ACHN (cell line): ENCODE measurements around the gene KIF2A.
A peak's percentile ranks its signal among the peaks of the same experiment; 100 is the strongest.

ENCODE experiments used
- DNase-seq: peaks from one replicate; pipeline ENCODE4 v3.0.0-alpha.2; 2015
- in situ Hi-C: cut with HindIII; loops from 2 replicates; pipeline ENCODE4 v1.10.0; 2017; ENCODE audit warnings: low sequenced_read_pairs, low pct_ligation_motif_present, low pct_unique_long_range_greater_than_20kb

Gene KIF2A

DNA sequence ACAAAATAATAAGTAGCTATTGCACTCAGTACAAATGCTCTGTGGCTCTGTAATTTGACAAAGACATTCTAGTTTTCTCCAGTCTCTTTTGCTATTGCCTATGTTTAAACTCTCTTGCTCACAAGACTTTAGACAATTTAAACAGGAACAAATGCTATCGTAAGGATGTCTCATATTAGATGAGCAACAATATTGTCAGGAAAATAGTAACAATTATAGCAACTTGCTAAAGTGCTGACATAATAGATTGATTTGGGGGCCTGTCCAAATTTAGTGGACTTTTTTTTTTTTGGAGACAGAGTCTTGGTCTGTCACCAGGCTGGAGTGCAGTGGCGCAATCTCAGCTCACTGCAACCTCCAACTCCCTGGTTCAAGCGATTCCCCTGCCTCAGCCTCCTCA is 11.8 kb downstream of the KIF2A start:
- no peak for DNase-seq
- in situ Hi-C loops = no loop called here

DNA sequence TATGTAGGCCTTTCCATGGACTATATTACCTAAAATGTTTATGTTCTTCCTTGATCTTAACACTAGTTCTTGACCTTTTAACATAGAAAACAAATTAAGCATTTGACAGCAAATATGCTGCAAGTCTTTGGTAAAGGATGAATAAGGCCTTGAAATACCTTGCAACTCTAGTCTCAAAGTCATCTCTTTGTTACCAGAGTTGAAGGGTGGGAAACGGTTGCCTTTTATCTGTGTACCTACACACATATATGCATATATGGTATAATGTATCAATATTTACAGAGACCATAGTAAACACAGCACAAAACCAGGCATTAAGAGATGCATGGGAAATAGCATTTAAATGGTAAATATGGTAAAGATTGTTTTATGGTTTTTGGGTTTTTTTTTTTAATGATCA is 16.5 kb downstream of the KIF2A start:
- no peak for DNase-seq
- in situ Hi-C loops = no loop called here

- no peak for DNase-seq
- in situ Hi-C loops = no loop called here
These were observed 20.3 kb downstream of the KIF2A start for GRCh38 chr5:62326302-62326701.

- in situ Hi-C loops = no loop called here
These were observed 20.7 kb downstream of the KIF2A start for GRCh38 chr5:62326702-62327101.

GRCh38 chr5:62327138-62328053 is 21.4 kb downstream of the KIF2A start:
- in situ Hi-C loops = no loop called here
- DNase-seq = no peak

More at GRCh38 chr5:62326702-62327101, 20.7 kb downstream of the KIF2A start:
- DNase-seq = no peak

DNA sequence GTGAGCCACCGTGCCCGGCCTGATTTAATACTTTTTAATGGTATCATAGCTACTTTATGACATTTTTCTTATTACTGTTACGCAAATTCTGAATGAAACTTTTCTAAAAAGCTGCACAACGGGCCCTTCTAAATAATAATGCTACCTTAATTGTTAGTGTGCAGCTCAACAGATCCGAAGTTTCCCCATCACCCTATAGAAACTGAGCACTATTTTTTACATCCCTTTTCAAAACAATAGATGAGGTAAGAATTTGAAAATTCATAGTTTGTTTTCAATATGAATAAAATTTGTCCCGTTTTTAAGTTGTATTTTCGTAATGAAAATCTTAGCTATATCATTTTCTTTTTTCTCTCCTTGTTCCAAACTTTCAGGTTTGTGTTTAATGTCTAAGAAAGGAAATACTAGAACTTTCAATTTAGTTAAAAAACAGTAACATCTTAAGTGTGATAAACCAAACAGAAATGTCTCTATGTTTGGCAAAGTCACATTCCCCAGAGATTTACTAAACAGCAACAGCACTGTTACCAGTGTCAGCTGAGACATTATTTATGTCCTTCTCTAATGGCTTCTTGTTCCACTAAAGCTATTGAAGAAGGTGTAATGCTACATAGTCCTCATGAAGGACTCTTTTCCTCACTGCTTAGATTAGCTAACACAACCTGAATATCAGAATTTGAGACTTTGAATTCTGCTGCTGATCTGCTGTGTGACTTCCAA is 22.9 kb downstream of the KIF2A start:
- DNase-seq = no peak
- in situ Hi-C loops = no loop called here

DNA sequence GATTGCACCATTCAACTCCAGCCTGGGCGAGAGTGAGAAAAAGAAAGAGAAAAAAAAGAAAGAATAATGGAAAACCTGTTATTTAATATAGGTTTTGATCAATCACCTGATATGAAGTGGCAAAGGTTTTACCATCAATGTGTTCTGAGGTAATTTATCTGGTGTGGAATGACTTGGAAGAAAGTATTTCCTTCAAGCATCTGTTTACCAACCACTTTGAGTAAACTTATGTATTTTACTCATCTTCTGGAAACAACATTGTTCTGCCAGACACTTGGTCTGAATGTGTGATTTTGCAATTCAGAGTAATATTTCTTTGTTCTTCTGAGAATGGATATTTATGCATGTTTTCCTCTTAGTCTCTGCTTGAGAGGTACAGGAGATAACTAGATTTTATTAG is 24.3 kb downstream of the KIF2A start:
- no peak for DNase-seq
- in situ Hi-C loops = no loop called here

DNA sequence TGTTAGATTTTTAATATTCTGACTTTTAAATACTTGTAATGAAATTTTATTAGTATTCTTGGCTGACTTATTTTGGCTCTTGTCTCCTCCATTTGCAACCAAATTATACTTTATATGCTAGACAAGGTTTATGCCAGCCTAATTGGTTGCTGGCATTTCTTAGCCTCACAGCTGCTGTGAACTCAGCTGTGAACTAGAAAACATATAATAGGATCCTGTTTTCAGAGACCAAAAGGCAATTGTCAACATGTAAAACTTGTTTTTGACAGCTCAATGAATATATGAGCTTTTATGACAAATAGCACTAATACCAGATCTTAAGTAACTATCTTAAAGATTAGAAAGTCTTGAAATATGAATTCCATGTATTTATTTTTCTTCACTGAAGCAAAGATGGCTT is 25.9 kb downstream of the KIF2A start:
- in situ Hi-C loops = no loop called here
- no peak for DNase-seq

- no peak for DNase-seq
- in situ Hi-C loops = no loop called here
These were observed 27.3 kb downstream of the KIF2A start for GRCh38 chr5:62333250-62333794.

- DNase-seq = no peak
- in situ Hi-C loops = no loop called here
These were observed 28.1 kb downstream of the KIF2A start for GRCh38 chr5:62334082-62334481.

- DNase-seq = peak; percentile 38
These were observed 34.4 kb downstream of the KIF2A start for GRCh38 chr5:62340392-62340791.

DNA sequence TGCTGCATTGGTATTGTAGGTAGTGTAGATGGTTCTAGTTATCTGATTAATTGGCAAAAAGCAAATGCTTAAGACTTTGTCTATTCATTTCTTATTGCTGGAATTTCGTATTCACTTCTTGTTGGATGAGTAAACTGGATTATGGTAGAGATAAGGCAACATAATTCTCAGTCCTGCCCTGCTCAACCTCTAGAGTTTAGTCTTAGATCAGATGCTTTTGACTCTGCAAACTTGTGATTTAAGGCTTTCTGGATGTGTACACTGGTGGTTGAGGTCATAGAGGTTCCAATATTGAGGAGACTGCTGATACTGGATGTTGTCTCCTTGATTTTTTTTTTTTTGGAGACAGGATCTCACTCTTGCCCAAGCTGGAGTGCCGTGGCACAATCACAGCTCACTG is 35.0 kb downstream of the KIF2A start:
- in situ Hi-C loops = no loop called here
- no peak for DNase-seq

More at GRCh38 chr5:62340392-62340791, 34.4 kb downstream of the KIF2A start:
- in situ Hi-C loops = no loop called here

DNA sequence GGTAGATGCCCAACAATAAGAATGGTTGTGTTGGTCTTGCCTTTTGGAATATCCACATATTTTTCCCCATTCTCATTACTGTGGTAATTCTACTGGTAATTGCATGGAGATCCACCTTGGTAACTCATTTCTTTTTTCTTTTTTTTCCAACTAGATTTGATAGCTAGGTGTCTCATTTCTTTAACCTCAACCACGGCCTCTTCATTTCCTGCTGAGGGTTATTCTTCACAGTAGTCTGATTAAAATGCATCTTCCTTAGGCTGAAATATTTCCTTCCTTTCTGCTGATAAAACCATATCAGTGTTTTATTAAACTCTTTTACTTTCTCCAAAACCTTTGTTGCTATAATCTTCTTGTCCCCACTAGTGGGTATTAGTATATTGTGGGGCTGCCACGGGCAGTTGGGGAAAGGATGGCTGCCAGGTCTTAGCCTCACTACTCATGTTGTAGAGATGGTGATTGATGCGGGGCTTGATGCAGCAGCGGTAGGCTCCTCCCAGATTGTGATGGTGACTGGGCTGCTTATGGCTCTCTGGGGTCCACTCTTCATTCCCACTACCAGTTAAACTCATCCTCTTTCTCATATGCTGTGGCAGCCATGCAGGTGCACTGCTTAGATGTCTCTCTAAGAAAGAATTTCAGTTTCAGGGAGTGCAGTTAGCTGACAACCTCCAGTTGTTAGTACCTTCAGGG is 35.9 kb downstream of the KIF2A start:
- no peak for DNase-seq
- in situ Hi-C loops = no loop called here

DNA sequence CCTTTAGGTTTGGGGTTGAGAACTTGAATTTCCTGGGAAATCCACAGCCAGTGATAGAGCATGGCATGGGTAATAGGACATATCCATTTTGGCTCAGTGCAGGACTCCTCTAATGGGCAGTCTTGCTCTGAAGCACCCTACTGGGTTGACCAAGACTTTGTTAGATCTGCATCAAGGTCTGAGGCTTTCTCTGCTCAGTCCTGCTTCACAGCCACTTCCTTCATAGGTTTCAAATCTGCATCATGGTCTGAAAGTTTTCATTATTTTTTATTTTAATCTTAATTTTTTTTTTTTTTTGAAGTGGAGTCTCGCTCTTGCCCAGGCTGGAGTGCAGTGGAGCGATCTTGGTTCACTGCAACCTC is 36.5 kb downstream of the KIF2A start:
- in situ Hi-C loops = no loop called here
- no peak for DNase-seq

- in situ Hi-C loops = no loop called here
- DNase-seq = no peak
These were observed 37.4 kb downstream of the KIF2A start for GRCh38 chr5:62343428-62343827.

DNA sequence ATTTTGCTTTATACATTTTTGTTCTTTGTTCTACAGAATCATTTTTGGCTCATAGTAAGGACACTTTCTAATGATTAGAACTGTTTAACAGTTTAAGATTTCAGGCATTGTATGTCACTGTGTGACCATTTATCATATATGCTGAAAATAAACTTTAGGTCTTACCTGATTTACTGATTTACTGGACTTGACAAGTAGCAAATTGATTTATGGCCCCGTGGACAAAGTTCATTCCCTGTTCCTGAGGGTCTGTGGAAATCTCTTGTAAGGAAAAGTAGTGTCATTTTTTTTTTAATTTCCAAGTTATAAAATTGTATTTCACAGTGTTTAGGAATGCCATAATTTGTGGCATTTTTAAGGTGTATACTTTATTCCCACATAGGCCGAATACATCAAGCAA is 40.7 kb downstream of the KIF2A start:
- in situ Hi-C loops = no loop called here
- no peak for DNase-seq

- in situ Hi-C loops = no loop called here
These were observed 41.9 kb downstream of the KIF2A start for GRCh38 chr5:62347928-62348327.

GRCh38 chr5:62348723-62349481 is 42.9 kb downstream of the KIF2A start:
- DNase-seq = no peak
- in situ Hi-C loops = no loop called here

More at GRCh38 chr5:62347928-62348327, 41.9 kb downstream of the KIF2A start:
- DNase-seq = no peak
